Panc1 (cell line): ENCODE measurements around the gene EOLA2. TPM values are rescaled to one million over a fixed set of nuclear protein-coding genes. Genes with fewer than 3 reads are reported as not detected.
"Not testable (repeated sequence)": the region's sequence is repeated elsewhere in the genome, so short reads cannot be mapped to it uniquely, and the experiment has no call there.

Source experiments
- ATAC-seq: fragments of 200-7000 bp; cut with Tn5 transposase; 2 replicates; pipeline ENCODE4 v1.9.1; 2020; ENCODE audit warnings: mild to moderate bottlenecking, moderate library complexity
- BruUV-seq: library from RNA; stranded (reverse); fragments of 400-500 nt; replicated peaks from 2 replicates; lab custom pipeline; 2021; lab: Mats Ljungman, UMichigan
- CTCF ChIA-PET: fragments of 300-600 bp; sonication (Branson Sonifier 250); formaldehyde crosslinking; loops from one replicate; lab custom pipeline; 2022; ENCODE audit warnings: antibody characterized with exemption; lab: Charles Lee
- POLR2A ChIA-PET: fragments of 300-600 bp; sonication (Branson Sonifier 250); formaldehyde crosslinking; loops from one replicate; lab custom pipeline; 2022; ENCODE audit warnings: antibody characterized with exemption; lab: Charles Lee
- DNase-seq: peaks from one replicate; pipeline ENCODE4 v3.0.0-alpha.2; 2010; ENCODE audit warnings: low read depth, low spot score
- H3K27ac ChIP-seq: 2 replicates; pipeline ENCODE4 v1.5.1; 2011; ENCODE audit warnings: mild to moderate bottlenecking, low read length, inconsistent platforms
- H3K27me3 ChIP-seq: fragments of 200-500 bp; sonication (Bioruptor generic); 2 replicates; pipeline ENCODE4 v1.6.0; 2014; ENCODE audit warnings: low read length, inconsistent platforms; ENCODE audit not compliant: control insufficient read depth, insufficient read depth
- H3K36me3 ChIP-seq: fragments of 200-500 bp; sonication (Bioruptor generic); 2 replicates; pipeline ENCODE4 v1.5.1; 2014; ENCODE audit warnings: inconsistent platforms, mild to moderate bottlenecking, low read length, moderate library complexity; ENCODE audit not compliant: control insufficient read depth, insufficient read depth
- H3K4me1 ChIP-seq: 2 replicates; pipeline ENCODE4 v1.5.1; 2011; ENCODE audit warnings: inconsistent platforms, mild to moderate bottlenecking, low read length, moderate library complexity; ENCODE audit not compliant: control insufficient read depth, insufficient read depth
- H3K4me3 ChIP-seq, 2 experiments: 2 replicates each; pipeline ENCODE4 v1.5.1; 2011 to 2012; ENCODE audit warnings: low read depth in 2 of 2, low read length in 2 of 2, mild to moderate bottlenecking in 2 of 2, inconsistent platforms in 1 of 2, moderate library complexity in 1 of 2
- H3K9me3 ChIP-seq: fragments of 200-500 bp; sonication (Bioruptor generic); 2 replicates; pipeline ENCODE4 v1.5.1; 2014; ENCODE audit warnings: low read depth, mild to moderate bottlenecking, inconsistent platforms, low read length, moderate library complexity; ENCODE audit not compliant: control insufficient read depth, insufficient read depth
- in situ Hi-C: cut with HindIII; loops from 2 replicates; pipeline ENCODE4 v1.10.0; 2016; ENCODE audit warnings: low sequenced_read_pairs, low pct_unique_long_range_greater_than_20kb
- intact Hi-C: fragments of 100-400 bp; cut with micrococcal nuclease; formaldehyde crosslinking; loops from one replicate; pipeline ENCODE4 v1.10.0; 2022; ENCODE audit not compliant: unreplicated experiment
- total RNA-seq: library from RNA; stranded (reverse); gene quantifications from one replicate; pipeline ENCODE4 v1.2.1, GENCODE V29; 2021; ENCODE audit not compliant: unreplicated experiment

Gene EOLA2
- total RNA-seq, 1 experiment from 2014 or later: 75.0 TPM

- H3K9me3 ChIP-seq, in situ Hi-C loops, intact Hi-C loops, ATAC-seq, POLR2A ChIA-PET, H3K36me3 ChIP-seq, H3K27ac ChIP-seq, BruUV-seq, DNase-seq, H3K4me3 ChIP-seq, CTCF ChIA-PET, H3K27me3 ChIP-seq, H3K4me1 ChIP-seq: not testable (repeated sequence)
Measured at GRCh38 chrX:149928635-149929034, 9.7 kb downstream of the EOLA2 start.

- BruUV-seq, H3K36me3 ChIP-seq, ATAC-seq, in situ Hi-C loops, intact Hi-C loops, H3K4me3 ChIP-seq, H3K9me3 ChIP-seq, H3K4me1 ChIP-seq, H3K27ac ChIP-seq, CTCF ChIA-PET, H3K27me3 ChIP-seq, DNase-seq, POLR2A ChIA-PET: not testable (repeated sequence)
Measured at GRCh38 chrX:149927964-149928258, 10.4 kb downstream of the EOLA2 start.

GRCh38 chrX:149927245-149927963 is 10.9 kb downstream of the EOLA2 start:
- POLR2A ChIA-PET, H3K4me3 ChIP-seq, H3K36me3 ChIP-seq, intact Hi-C loops, H3K27ac ChIP-seq, ATAC-seq, H3K4me1 ChIP-seq, in situ Hi-C loops, BruUV-seq, H3K27me3 ChIP-seq, DNase-seq, H3K9me3 ChIP-seq, CTCF ChIA-PET: not testable (repeated sequence)

GRCh38 chrX:149924434-149924833 is 13.9 kb downstream of the EOLA2 start:
- H3K27me3 ChIP-seq, BruUV-seq, H3K36me3 ChIP-seq, intact Hi-C loops, CTCF ChIA-PET, H3K4me1 ChIP-seq, H3K9me3 ChIP-seq, H3K4me3 ChIP-seq, POLR2A ChIA-PET, in situ Hi-C loops, H3K27ac ChIP-seq, ATAC-seq, DNase-seq: not testable (repeated sequence)

GRCh38 chrX:149923836-149924235 is 14.5 kb downstream of the EOLA2 start:
- intact Hi-C loops, H3K27ac ChIP-seq, CTCF ChIA-PET, H3K36me3 ChIP-seq, H3K27me3 ChIP-seq, ATAC-seq, BruUV-seq, H3K9me3 ChIP-seq, in situ Hi-C loops, POLR2A ChIA-PET, H3K4me1 ChIP-seq, H3K4me3 ChIP-seq, DNase-seq: not testable (repeated sequence)
